Esophagus squamous epithelium (tissue), 5 donors: ENCODE data around the gene VAV2. TPM values are rescaled to one million over a fixed set of nuclear protein-coding genes. Genes with fewer than 3 reads are reported as not detected.
A peak's percentile ranks its signal among the peaks of the same experiment; 100 is the strongest.

Experiments used
- DNase-seq: peaks from one replicate; lab custom pipeline; 2025; lab: John Stamatoyannopoulos, UW
- H3K27ac ChIP-seq, 4 donors: fragments of 200-600 bp; sonication (generic); one replicate each; pipeline ENCODE4 v1.5.1; 2016 to 2019; ENCODE audit warnings: mild to moderate bottlenecking in 1 of 4
- H3K27me3 ChIP-seq, 4 donors: fragments of 200-600 bp; sonication (generic); 1 replicate in 3 of 4; 2 replicates in 1 of 4; pipeline versions ENCODE4 v1.5.1 to v1.6.0; 2017 to 2021; ENCODE audit warnings: antibody characterized with exemption in 1 of 4
- H3K36me3 ChIP-seq, 3 donors: fragments of 200-600 bp; sonication (generic); one replicate each; pipeline ENCODE4 v1.5.1; 2016 to 2019
- H3K4me1 ChIP-seq, 3 donors: fragments of 200-600 bp; sonication (generic); one replicate each; pipeline ENCODE4 v1.5.1; 2017 to 2019
- H3K4me3 ChIP-seq, 4 donors: fragments of 200-600 bp; sonication (generic); 1 replicate in 3 of 4; 2 replicates in 1 of 4; pipeline ENCODE4 v1.5.1; 2016 to 2019; ENCODE audit warnings: mild to moderate bottlenecking in 2 of 4, moderate library complexity in 1 of 4
- H3K9me3 ChIP-seq, 3 donors: fragments of 200-600 bp; sonication (generic); one replicate each; pipeline ENCODE4 v1.5.1; 2016 to 2019
- CTCF ChIP-seq, 6 experiments: fragments of 450-650 bp in 4 of 6; fragments of 200-600 bp in 2 of 6; sonication (generic) in 2 of 6; IDR thresholded peaks; one replicate each; pipeline ENCODE4 v1.5.1; 2016 to 2019; ENCODE audit warnings: antibody characterized with exemption in 6 of 6, mild to moderate bottlenecking in 4 of 6, moderate library complexity in 4 of 6
- POLR2A ChIP-seq, 4 donors: fragments of 450-650 bp; IDR thresholded peaks; one replicate each; pipeline ENCODE4 v1.6.1; 2017; ENCODE audit warnings: antibody characterized with exemption in 4 of 4, mild to moderate bottlenecking in 4 of 4, moderate library complexity in 3 of 4
- WGBS, 2 donors: methylation state at CpG; one replicate each; pipeline ENCODE4 v1.1.5; 2018; 5-methylcytosine and 5-hydroxymethylcytosine counted together
- intact Hi-C: fragments of 100-400 bp; cut with DNase I; formaldehyde crosslinking; loops from one replicate; pipeline ENCODE4 v1.15.0; 2022
- total RNA-seq, 4 donors: library from RNA; depleted of rRNA; stranded (reverse); fragments of >200 nt; gene quantifications; one replicate each; pipeline ENCODE4 v1.1.0, GENCODE V29; 2016
- donor health status: DM: yes; HTN: yes; CAD: no.

The VAV2 gene
- total RNA-seq, 4 donors from 2014 or later: 3.8 to 7.6 (median 5.7) TPM

- Histone ChIP-seq H3K27ac (peak overlapping the region in 3 of 4 donors; percentile 9 to 70 (median 60)), H3K36me3 (no peaks in the 10 kb centered on the region)
- intact Hi-C loops: no loop called here
These were observed 129.4 kb downstream of the VAV2 start for GRCh38 chr9:133862585-133863256.

GRCh38 chr9:133861692-133862091 is 130.4 kb downstream of the VAV2 start:
- H3K4me1 ChIP-seq: peaks cover 0 to 22% (median 0%) of the 10 kb centered on the region in 3 donors
- peak overlapping the region in 1 of 4 donors; percentile 60 for H3K27ac ChIP-seq
- 79 to 92% methylated on average over 2 to 5 of the region's 5 CpGs for WGBS, 2 donors
- TF ChIP-seq CTCF (IDR thresholded peaks at IDR 0.05): no peak
- no peak for TF ChIP-seq POLR2A (IDR thresholded peaks at IDR 0.05)
- H3K9me3 ChIP-seq: no peaks in the 10 kb centered on the region
- H3K27me3 ChIP-seq: no peaks in the 10 kb centered on the region
- intact Hi-C loops: no loop called here
- no peaks in the 10 kb centered on the region for H3K36me3 ChIP-seq
- H3K4me3 ChIP-seq: no peak overlapping the region
- no peak for DNase-seq

More at GRCh38 chr9:133862585-133863256, 129.4 kb downstream of the VAV2 start:
- H3K27me3 ChIP-seq: no peaks in the 10 kb centered on the region
- 55 to 70% methylated on average over 9 to 14 of the region's 28 CpGs for WGBS, 2 donors
- TF ChIP-seq CTCF (IDR thresholded peaks at IDR 0.05): no peak
- TF ChIP-seq POLR2A (IDR thresholded peaks at IDR 0.05): no peak
- no peak for DNase-seq
- H3K4me3 ChIP-seq: peak overlapping the region in 2 of 4 donors; percentile 5 to 35
- peaks cover 0 to 22% (median 0%) of the 10 kb centered on the region in 3 donors for H3K4me1 ChIP-seq
- no peaks in the 10 kb centered on the region for H3K9me3 ChIP-seq

- Histone ChIP-seq H3K4me3 (no peak overlapping the region), H3K27ac (no peak overlapping the region), H3K9me3 (no peaks in the 10 kb centered on the region), H3K27me3 (no peaks in the 10 kb centered on the region), H3K36me3 (no peaks in the 10 kb centered on the region), H3K4me1 (peaks cover 0 to 22% (median under 1%) of the 10 kb centered on the region in 3 donors)
- intact Hi-C loops: no loop called here
- no peak for DNase-seq
- WGBS, 2 donors: 91 to 92% methylated on average over 13 to 14 of the region's 20 CpGs
- TF ChIP-seq POLR2A (IDR thresholded peaks at IDR 0.05): no peak
- no peak for TF ChIP-seq CTCF (IDR thresholded peaks at IDR 0.05)
These were observed 131.0 kb downstream of the VAV2 start for GRCh38 chr9:133861086-133861485.

GRCh38 chr9:133858771-133859170 is 133.4 kb downstream of the VAV2 start:
- Histone ChIP-seq H3K36me3 (no peaks in the 10 kb centered on the region), H3K27ac (no peak overlapping the region), H3K9me3 (no peaks in the 10 kb centered on the region), H3K4me1 (peaks cover 0 to 23% (median 4%) of the 10 kb centered on the region in 3 donors), H3K27me3 (no peaks in the 10 kb centered on the region), H3K4me3 (no peak overlapping the region)
- intact Hi-C loops: no loop called here
- no peak for DNase-seq
- TF ChIP-seq POLR2A (IDR thresholded peaks at IDR 0.05) (no peak), CTCF (IDR thresholded peaks at IDR 0.05) (no peak)
- no CpG with 5 or more reads among the region's 11 CpGs for WGBS, 2 donors

- H3K36me3 ChIP-seq: no peaks in the 10 kb centered on the region
- H3K27ac ChIP-seq: no peak overlapping the region
- H3K4me1 ChIP-seq: peaks cover 0 to 14% (median 4%) of the 10 kb centered on the region in 3 donors
- intact Hi-C loops: no loop called here
- no peak overlapping the region for H3K4me3 ChIP-seq
- no peaks in the 10 kb centered on the region for H3K27me3 ChIP-seq
- TF ChIP-seq CTCF (IDR thresholded peaks at IDR 0.05) (no peak), POLR2A (IDR thresholded peaks at IDR 0.05) (no peak)
- H3K9me3 ChIP-seq: no peaks in the 10 kb centered on the region
- DNase-seq: no peak
- 90 to 100% methylated on average over 5 of the region's 9 CpGs for WGBS, 2 donors
These were observed 134.5 kb downstream of the VAV2 start for GRCh38 chr9:133857639-133858038.
